Measurements from ENCODE around the gene SLC25A21.
"Not testable (repeated sequence)": the region's sequence is repeated elsewhere in the genome, so short reads cannot be mapped to it uniquely, and the experiment has no call there.

Gene SLC25A21

DNA sequence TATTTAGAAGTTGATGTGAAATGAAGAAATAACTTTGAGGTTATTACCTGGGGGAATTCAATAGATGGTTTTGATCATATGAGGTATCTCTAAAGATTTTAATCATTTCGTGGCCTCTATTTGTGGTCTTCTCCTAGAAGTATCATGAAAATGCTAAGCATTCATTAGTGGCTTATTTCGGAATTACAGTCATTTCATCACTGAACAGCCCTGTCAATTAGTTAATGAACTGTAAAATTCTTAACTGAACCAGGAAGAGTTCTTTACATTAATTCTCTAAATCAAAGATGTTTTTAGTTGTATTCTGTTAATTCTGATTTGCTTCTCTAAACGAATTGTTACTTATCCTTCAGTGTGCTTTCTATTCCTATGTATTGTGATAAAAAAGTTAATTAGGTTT is 261.8 kb downstream of the SLC25A21 start:
- Histone ChIP-seq H3K36me3 (ENCODE audit: control insufficient read depth, insufficient read depth, low read length) (no peaks in the 10 kb centered on the region), H3K4me3 (replicated peaks; ENCODE audit: low read depth, low read length) (no peak overlapping the region), H3K27me3 (replicated peaks; ENCODE audit: control insufficient read depth, insufficient read depth, low read length) (no peaks in the 10 kb centered on the region)
- TF ChIP-seq, protein P1, sequence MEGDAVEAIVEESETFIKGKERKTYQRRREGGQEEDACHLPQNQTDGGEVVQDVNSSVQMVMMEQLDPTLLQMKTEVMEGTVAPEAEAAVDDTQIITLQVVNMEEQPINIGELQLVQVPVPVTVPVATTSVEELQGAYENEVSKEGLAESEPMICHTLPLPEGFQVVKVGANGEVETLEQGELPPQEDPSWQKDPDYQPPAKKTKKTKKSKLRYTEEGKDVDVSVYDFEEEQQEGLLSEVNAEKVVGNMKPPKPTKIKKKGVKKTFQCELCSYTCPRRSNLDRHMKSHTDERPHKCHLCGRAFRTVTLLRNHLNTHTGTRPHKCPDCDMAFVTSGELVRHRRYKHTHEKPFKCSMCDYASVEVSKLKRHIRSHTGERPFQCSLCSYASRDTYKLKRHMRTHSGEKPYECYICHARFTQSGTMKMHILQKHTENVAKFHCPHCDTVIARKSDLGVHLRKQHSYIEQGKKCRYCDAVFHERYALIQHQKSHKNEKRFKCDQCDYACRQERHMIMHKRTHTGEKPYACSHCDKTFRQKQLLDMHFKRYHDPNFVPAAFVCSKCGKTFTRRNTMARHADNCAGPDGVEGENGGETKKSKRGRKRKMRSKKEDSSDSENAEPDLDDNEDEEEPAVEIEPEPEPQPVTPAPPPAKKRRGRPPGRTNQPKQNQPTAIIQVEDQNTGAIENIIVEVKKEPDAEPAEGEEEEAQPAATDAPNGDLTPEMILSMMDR (IDR thresholded peaks at IDR 0.05; ENCODE audit: insufficient read depth, low read length, poor library complexity, severe bottlenecking) = no peak
- DNase-seq (ENCODE audit: extremely low read depth, insufficient read length) = no peak

DNA sequence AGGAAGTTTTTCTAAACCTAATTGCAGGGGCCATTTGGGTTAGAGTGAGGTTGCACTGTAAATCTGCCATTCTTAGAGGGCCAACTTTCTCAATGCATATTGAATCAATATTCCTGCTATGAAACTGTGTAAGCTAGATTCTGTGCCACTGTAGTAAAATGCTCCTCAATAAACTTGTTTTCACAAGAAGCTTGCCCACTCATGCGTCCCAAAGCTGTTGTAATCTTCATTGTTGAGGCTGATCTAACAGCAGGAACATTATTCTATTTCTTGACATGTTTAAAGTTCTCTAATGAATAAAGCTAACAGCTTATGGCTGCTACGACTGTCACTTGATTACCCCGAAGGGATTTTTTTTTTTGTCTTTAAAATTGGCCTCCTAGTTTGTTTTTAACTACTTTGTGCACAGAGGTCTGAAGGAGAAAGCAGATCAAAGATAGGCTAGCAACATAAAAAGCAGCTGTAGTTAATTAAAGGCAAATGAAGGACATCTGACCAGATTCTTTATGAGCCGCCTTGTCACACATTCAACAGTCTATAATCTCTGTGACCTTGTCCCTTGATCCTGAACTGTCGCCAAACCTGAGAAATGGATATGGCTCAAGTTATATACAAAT is 267.0 kb downstream of the SLC25A21 start:
- DNase-seq (ENCODE audit: extremely low read depth, insufficient read length) = no peak
- H3K27me3 ChIP-seq (replicated peaks; ENCODE audit: control insufficient read depth, insufficient read depth, low read length) = no peaks in the 10 kb centered on the region
- H3K36me3 ChIP-seq (ENCODE audit: control insufficient read depth, insufficient read depth, low read length) = no peaks in the 10 kb centered on the region
- no peak overlapping the region for H3K4me3 ChIP-seq (replicated peaks; ENCODE audit: low read depth, low read length)
- TF ChIP-seq, protein P1 (IDR thresholded peaks at IDR 0.05; ENCODE audit: insufficient read depth, low read length, poor library complexity, severe bottlenecking) = no peak

DNA sequence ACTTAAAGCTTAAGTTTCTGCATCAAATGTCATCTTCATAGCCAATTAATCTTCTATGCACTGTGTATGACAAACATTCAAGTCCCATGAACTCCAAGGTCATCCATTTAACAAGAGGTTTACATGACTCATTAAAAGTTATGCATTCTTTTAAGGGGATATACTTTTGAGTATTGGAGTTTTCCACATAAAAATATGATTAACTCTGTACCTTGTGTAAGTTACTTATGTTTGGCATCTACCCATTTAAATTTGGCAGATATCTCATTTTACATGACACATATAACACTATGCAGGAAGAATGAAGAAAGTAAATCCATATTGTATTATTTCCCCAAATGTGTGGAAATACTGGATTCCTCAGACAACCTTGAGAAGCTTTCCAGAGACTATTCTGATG is 270.5 kb downstream of the SLC25A21 start:
- TF ChIP-seq, protein P1 (IDR thresholded peaks at IDR 0.05; ENCODE audit: insufficient read depth, low read length, poor library complexity, severe bottlenecking) = no peak
- no peak for DNase-seq (ENCODE audit: extremely low read depth, insufficient read length)
- H3K36me3 ChIP-seq (ENCODE audit: control insufficient read depth, insufficient read depth, low read length) = no peaks in the 10 kb centered on the region
- no peak overlapping the region for H3K4me3 ChIP-seq (replicated peaks; ENCODE audit: low read depth, low read length)
- no peaks in the 10 kb centered on the region for H3K27me3 ChIP-seq (replicated peaks; ENCODE audit: control insufficient read depth, insufficient read depth, low read length)

DNA sequence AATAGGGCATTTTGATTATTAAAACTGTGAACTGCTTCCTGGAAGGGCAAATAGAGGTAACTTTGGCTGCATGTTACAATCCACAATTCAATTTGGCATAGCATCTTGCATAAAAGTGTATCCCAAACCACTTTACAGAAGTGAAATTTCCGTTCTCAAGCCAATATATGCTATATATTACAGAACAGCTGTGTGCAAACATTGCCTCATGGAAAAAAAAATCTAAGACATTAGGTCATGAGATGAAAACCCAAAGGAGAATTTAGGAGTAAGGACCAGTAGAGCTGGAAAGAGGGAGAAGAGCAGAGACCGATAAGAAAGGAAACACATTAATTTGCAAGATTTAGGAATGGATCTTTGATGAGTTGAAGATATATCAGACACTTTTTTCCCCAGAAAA is 271.6 kb downstream of the SLC25A21 start:
- H3K4me3 ChIP-seq (replicated peaks; ENCODE audit: low read depth, low read length) = no peak overlapping the region

DNA sequence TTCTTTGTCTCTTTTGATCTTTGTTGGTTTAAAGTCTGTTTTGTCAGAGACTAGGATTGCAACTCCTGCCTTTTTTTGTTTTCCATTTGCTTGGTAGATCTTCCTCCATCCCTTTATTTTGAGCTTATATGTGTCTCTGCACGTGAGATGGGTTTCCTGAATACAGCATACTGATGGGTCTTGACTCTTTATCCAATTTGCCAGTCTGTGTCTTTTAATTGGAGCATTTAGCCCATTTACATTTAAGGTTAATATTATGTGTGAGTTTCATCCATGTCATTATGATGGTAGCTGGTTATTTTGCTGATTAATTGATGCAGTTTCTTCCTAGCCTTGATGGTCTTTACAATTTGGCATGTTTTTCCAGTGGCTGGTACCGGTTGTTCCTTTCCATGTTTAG is 276.1 kb downstream of the SLC25A21 start:
- not testable (repeated sequence) for H3K36me3 ChIP-seq (ENCODE audit: control insufficient read depth, insufficient read depth, low read length); DNase-seq (ENCODE audit: extremely low read depth, insufficient read length)

More for the DNA sequence above, 271.6 kb downstream of the SLC25A21 start:
- Histone ChIP-seq H3K27me3 (replicated peaks; ENCODE audit: control insufficient read depth, insufficient read depth, low read length) (no peaks in the 10 kb centered on the region), H3K36me3 (ENCODE audit: control insufficient read depth, insufficient read depth, low read length) (no peaks in the 10 kb centered on the region)
- TF ChIP-seq, protein P1 (IDR thresholded peaks at IDR 0.05; ENCODE audit: insufficient read depth, low read length, poor library complexity, severe bottlenecking) = no peak
- DNase-seq (ENCODE audit: extremely low read depth, insufficient read length) = no peak

DNA sequence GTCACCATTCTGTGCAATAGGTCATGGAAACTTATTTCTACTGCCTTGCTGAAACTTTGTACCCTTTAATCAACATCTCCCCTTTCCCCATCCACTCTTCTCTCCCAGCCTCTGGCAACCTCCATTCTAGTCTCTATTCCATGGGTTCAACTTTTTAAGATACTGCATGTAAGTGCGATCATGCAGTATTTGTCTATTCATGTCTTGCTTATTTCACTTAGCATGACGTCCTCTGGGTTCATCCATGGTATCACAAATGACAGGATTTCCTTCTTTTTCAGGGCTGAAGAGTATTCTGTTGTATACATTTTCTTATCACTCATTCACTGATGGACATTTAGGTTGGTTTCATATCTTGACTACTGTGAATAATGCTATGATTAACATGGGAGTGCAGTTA is 288.4 kb downstream of the SLC25A21 start:
- no peaks in the 10 kb centered on the region for H3K36me3 ChIP-seq (ENCODE audit: control insufficient read depth, insufficient read depth, low read length)
- TF ChIP-seq, protein P1 (IDR thresholded peaks at IDR 0.05; ENCODE audit: insufficient read depth, low read length, poor library complexity, severe bottlenecking) = no peak
- no peak for DNase-seq (ENCODE audit: extremely low read depth, insufficient read length)
- no peaks in the 10 kb centered on the region for H3K27me3 ChIP-seq (replicated peaks; ENCODE audit: control insufficient read depth, insufficient read depth, low read length)
- no peak overlapping the region for H3K4me3 ChIP-seq (replicated peaks; ENCODE audit: low read depth, low read length)

More for the DNA sequence above, 276.1 kb downstream of the SLC25A21 start:
- not testable (repeated sequence) for H3K27me3 ChIP-seq (replicated peaks; ENCODE audit: control insufficient read depth, insufficient read depth, low read length); H3K4me3 ChIP-seq (replicated peaks; ENCODE audit: low read depth, low read length)
